ENCODE measurements around the gene USHBP1.

- TF ChIP-seq, protein P1, sequence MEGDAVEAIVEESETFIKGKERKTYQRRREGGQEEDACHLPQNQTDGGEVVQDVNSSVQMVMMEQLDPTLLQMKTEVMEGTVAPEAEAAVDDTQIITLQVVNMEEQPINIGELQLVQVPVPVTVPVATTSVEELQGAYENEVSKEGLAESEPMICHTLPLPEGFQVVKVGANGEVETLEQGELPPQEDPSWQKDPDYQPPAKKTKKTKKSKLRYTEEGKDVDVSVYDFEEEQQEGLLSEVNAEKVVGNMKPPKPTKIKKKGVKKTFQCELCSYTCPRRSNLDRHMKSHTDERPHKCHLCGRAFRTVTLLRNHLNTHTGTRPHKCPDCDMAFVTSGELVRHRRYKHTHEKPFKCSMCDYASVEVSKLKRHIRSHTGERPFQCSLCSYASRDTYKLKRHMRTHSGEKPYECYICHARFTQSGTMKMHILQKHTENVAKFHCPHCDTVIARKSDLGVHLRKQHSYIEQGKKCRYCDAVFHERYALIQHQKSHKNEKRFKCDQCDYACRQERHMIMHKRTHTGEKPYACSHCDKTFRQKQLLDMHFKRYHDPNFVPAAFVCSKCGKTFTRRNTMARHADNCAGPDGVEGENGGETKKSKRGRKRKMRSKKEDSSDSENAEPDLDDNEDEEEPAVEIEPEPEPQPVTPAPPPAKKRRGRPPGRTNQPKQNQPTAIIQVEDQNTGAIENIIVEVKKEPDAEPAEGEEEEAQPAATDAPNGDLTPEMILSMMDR (IDR thresholded peaks at IDR 0.05), result no peak
- TF ChIP-seq CBFB (CRISPR knock-in tag; IDR thresholded peaks at IDR 0.05; ENCODE audit: low read depth), result no peak
Observed at GRCh38 chr19:17215127-17215971, 49.2 kb downstream of the USHBP1 start, which contains the start of gene USE1.

Data from WTC11 (cell line).